HEK293 (cell line): Measurements from ENCODE around the gene ITGA3.

Source experiments
- BCL11A ChIP-seq: fragments of 450-650 bp; formaldehyde crosslinking; IDR thresholded peaks from 2 replicates; pipeline ENCODE4 v1.5.1; 2016; ENCODE audit warnings: low read depth, missing biosample characterization, missing genetic modification characterization
- BCL11B ChIP-seq: fragments of 450-650 bp; formaldehyde crosslinking; IDR thresholded peaks from 2 replicates; pipeline ENCODE4 v1.5.1; 2016; ENCODE audit warnings: low read depth, missing biosample characterization, missing genetic modification characterization
- CTCF ChIP-seq: fragments of 450-650 bp; formaldehyde crosslinking; IDR thresholded peaks from 2 replicates; pipeline ENCODE4 v1.5.1; 2016; ENCODE audit warnings: missing biosample characterization, missing genetic modification characterization
- IKZF3 ChIP-seq: fragments of 450-650 bp; IDR thresholded peaks from 2 replicates; pipeline ENCODE4 v1.5.0; 2018; ENCODE audit warnings: missing biosample characterization, mild to moderate bottlenecking, missing genetic modification characterization, moderate library complexity
- TCF7L2 ChIP-seq: IDR thresholded peaks from 2 replicates; pipeline ENCODE4 v1.6.1; 2011; ENCODE audit warnings: low read depth, mild to moderate bottlenecking, inconsistent platforms, low read length, moderate library complexity, borderline replicate concordance
- TRIM28 ChIP-seq: IDR thresholded peaks from 2 replicates; pipeline ENCODE4 v1.6.1; 2011; ENCODE audit warnings: low read length, control low read depth, borderline replicate concordance
- ZBTB7A ChIP-seq: fragments of 450-650 bp; formaldehyde crosslinking; IDR thresholded peaks from 2 replicates; pipeline ENCODE4 v1.5.1; 2016; ENCODE audit warnings: low read depth, missing biosample characterization, missing genetic modification characterization
- ZNF10 ChIP-seq: fragments of 450-650 bp; formaldehyde crosslinking; IDR thresholded peaks from 2 replicates; pipeline ENCODE4 v1.5.1; 2017; ENCODE audit warnings: missing biosample characterization, missing genetic modification characterization
- ZNF138 ChIP-seq: fragments of 450-650 bp; formaldehyde crosslinking; IDR thresholded peaks from 2 replicates; pipeline ENCODE4 v1.5.1; 2016; ENCODE audit warnings: missing biosample characterization, missing genetic modification characterization, borderline replicate concordance
- ZNF155 ChIP-seq: fragments of 450-650 bp; formaldehyde crosslinking; IDR thresholded peaks from 2 replicates; pipeline ENCODE4 v1.5.1; 2016; ENCODE audit warnings: missing biosample characterization, missing genetic modification characterization
- ZNF157 ChIP-seq: fragments of 450-650 bp; formaldehyde crosslinking; IDR thresholded peaks from 2 replicates; pipeline ENCODE4 v1.5.1; 2016; ENCODE audit warnings: missing biosample characterization, missing genetic modification characterization
- ZNF18 ChIP-seq: fragments of 450-650 bp; formaldehyde crosslinking; IDR thresholded peaks from 2 replicates; pipeline ENCODE4 v1.5.1; 2016; ENCODE audit warnings: missing biosample characterization, missing genetic modification characterization
- ZNF19 ChIP-seq: fragments of 450-650 bp; formaldehyde crosslinking; IDR thresholded peaks from 2 replicates; pipeline ENCODE4; 2016; ENCODE audit warnings: missing biosample characterization, missing genetic modification characterization, low read depth
- ZNF2 ChIP-seq: fragments of 450-650 bp; formaldehyde crosslinking; IDR thresholded peaks from 2 replicates; pipeline ENCODE4 v1.5.1; 2016; ENCODE audit warnings: missing biosample characterization, missing genetic modification characterization
- ZNF24 ChIP-seq: fragments of 450-650 bp; formaldehyde crosslinking; IDR thresholded peaks from 2 replicates; pipeline ENCODE4 v1.5.1; 2016; ENCODE audit warnings: missing biosample characterization, missing genetic modification characterization
- ZNF335 ChIP-seq: fragments of 450-650 bp; formaldehyde crosslinking; conservative IDR thresholded peaks from 2 replicates; pipeline ENCODE4 v1.5.1; 2016; ENCODE audit warnings: missing biosample characterization, missing genetic modification characterization
- ZNF426 ChIP-seq: fragments of 450-650 bp; formaldehyde crosslinking; IDR thresholded peaks from 2 replicates; pipeline ENCODE4 v1.5.1; 2017; ENCODE audit warnings: missing biosample characterization, missing genetic modification characterization, mild to moderate bottlenecking, inconsistent platforms, moderate library complexity
- ZNF433 ChIP-seq: fragments of 450-650 bp; formaldehyde crosslinking; IDR thresholded peaks from 2 replicates; pipeline ENCODE4 v1.5.1; 2016; ENCODE audit warnings: missing biosample characterization, missing genetic modification characterization, low read depth
- ZNF548 ChIP-seq: fragments of 450-650 bp; formaldehyde crosslinking; IDR thresholded peaks from 2 replicates; pipeline ENCODE4 v1.5.1; 2016; ENCODE audit warnings: missing biosample characterization, missing genetic modification characterization
- ZNF654 ChIP-seq: fragments of 450-650 bp; formaldehyde crosslinking; IDR thresholded peaks from 2 replicates; pipeline ENCODE4 v1.5.1; 2016; ENCODE audit warnings: low read depth, missing biosample characterization, missing genetic modification characterization
- ZNF664 ChIP-seq: fragments of 450-650 bp; formaldehyde crosslinking; IDR thresholded peaks from 2 replicates; pipeline ENCODE4 v1.5.1; 2016; ENCODE audit warnings: missing biosample characterization, missing genetic modification characterization
- ZSCAN18 ChIP-seq: fragments of 450-650 bp; formaldehyde crosslinking; IDR thresholded peaks from 2 replicates; pipeline ENCODE4 v1.5.1; 2016; ENCODE audit warnings: missing biosample characterization, missing genetic modification characterization
- ZSCAN30 ChIP-seq: fragments of 450-650 bp; IDR thresholded peaks from 2 replicates; pipeline ENCODE4 v1.5.1; 2018; ENCODE audit warnings: missing biosample characterization, mild to moderate bottlenecking, missing genetic modification characterization, moderate library complexity
- TF ChIP-seq, protein P1 (sequence below): fragments of 450-650 bp; formaldehyde crosslinking; IDR thresholded peaks from 2 replicates; pipeline ENCODE4 v1.5.1; 2016; ENCODE audit warnings: missing biosample characterization, missing genetic modification characterization, borderline replicate concordance

The ITGA3 gene

DNA sequence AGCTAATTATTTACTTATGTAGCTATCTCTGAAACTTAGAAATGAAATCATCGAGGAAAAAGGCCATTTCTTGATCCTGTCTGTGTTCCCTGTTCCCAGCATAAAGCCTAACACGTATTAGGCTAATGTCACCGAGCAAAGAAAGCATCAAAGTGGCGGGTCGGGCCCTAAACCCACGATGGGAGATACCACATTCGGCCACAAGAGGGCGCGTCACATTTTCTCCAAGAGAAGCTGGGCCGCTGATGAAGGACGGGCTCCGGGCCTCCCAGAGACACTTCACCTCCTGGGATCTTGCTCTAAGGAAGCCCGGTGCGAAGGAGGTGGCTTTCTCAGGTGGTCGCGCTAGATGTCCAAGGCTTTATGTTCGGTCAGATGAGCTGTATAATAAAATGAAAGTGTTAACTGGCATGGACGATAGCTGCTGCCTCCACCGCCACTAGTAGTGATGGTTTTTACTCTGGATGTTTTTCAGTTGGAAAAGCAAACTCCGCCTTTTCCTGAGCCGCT is 38.4 kb downstream of the ITGA3 start (continued):
- TF ChIP-seq, protein P1, sequence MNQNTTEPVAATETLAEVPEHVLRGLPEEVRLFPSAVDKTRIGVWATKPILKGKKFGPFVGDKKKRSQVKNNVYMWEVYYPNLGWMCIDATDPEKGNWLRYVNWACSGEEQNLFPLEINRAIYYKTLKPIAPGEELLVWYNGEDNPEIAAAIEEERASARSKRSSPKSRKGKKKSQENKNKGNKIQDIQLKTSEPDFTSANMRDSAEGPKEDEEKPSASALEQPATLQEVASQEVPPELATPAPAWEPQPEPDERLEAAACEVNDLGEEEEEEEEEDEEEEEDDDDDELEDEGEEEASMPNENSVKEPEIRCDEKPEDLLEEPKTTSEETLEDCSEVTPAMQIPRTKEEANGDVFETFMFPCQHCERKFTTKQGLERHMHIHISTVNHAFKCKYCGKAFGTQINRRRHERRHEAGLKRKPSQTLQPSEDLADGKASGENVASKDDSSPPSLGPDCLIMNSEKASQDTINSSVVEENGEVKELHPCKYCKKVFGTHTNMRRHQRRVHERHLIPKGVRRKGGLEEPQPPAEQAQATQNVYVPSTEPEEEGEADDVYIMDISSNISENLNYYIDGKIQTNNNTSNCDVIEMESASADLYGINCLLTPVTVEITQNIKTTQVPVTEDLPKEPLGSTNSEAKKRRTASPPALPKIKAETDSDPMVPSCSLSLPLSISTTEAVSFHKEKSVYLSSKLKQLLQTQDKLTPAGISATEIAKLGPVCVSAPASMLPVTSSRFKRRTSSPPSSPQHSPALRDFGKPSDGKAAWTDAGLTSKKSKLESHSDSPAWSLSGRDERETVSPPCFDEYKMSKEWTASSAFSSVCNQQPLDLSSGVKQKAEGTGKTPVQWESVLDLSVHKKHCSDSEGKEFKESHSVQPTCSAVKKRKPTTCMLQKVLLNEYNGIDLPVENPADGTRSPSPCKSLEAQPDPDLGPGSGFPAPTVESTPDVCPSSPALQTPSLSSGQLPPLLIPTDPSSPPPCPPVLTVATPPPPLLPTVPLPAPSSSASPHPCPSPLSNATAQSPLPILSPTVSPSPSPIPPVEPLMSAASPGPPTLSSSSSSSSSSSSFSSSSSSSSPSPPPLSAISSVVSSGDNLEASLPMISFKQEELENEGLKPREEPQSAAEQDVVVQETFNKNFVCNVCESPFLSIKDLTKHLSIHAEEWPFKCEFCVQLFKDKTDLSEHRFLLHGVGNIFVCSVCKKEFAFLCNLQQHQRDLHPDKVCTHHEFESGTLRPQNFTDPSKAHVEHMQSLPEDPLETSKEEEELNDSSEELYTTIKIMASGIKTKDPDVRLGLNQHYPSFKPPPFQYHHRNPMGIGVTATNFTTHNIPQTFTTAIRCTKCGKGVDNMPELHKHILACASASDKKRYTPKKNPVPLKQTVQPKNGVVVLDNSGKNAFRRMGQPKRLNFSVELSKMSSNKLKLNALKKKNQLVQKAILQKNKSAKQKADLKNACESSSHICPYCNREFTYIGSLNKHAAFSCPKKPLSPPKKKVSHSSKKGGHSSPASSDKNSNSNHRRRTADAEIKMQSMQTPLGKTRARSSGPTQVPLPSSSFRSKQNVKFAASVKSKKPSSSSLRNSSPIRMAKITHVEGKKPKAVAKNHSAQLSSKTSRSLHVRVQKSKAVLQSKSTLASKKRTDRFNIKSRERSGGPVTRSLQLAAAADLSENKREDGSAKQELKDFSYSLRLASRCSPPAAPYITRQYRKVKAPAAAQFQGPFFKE (tag by site-specific recombination), result no peak
- TF ChIP-seq ZSCAN30 (tag by site-specific recombination), result no peak
- TF ChIP-seq ZNF18 (tag by site-specific recombination), result no peak
- TF ChIP-seq ZNF10, result 0 out of 2 replicates have a peak, but pooled peaks have one; percentile 23
- TF ChIP-seq IKZF3 (tag by site-specific recombination), result peak; percentile 78; the same call in 1 of the 2 replicates
- TF ChIP-seq ZSCAN18 (tag by site-specific recombination), result no peak
- no peak for TF ChIP-seq ZNF433
- TF ChIP-seq ZNF664 (tag by site-specific recombination), result 0 out of 2 replicates have a peak, but pooled peaks have one; percentile 1
- TF ChIP-seq TRIM28, result peak; percentile 73
- peak; percentile 70 for TF ChIP-seq ZNF654
- no peak for TF ChIP-seq BCL11B (tag by site-specific recombination)
- TF ChIP-seq ZNF157 (tag by site-specific recombination), result no peak
- TF ChIP-seq BCL11A (tag by site-specific recombination), result no peak
- no peak for TF ChIP-seq ZNF155 (tag by site-specific recombination)
- TF ChIP-seq ZNF24 (tag by site-specific recombination), result no peak
- TF ChIP-seq ZNF2 (tag by site-specific recombination), result peak; percentile 80
- no peak; the same call in 1 of the 2 replicates for TF ChIP-seq TCF7L2
- TF ChIP-seq ZBTB7A (tag by site-specific recombination), result no peak
- TF ChIP-seq CTCF (tag by site-specific recombination), result peak; percentile 73
- TF ChIP-seq ZNF19 (tag by site-specific recombination), result no peak
- TF ChIP-seq ZNF426 (tag by site-specific recombination), result no peak
- no peak for TF ChIP-seq ZNF548 (tag by site-specific recombination)
- TF ChIP-seq ZNF138 (tag by site-specific recombination), result no peak
- TF ChIP-seq ZNF335 (tag by site-specific recombination), result peak; percentile 64
